HG03064 (cell line): ENCODE results near the gene CHRNA4.

ENCODE experiments used
- ATAC-seq: cut with Tn5 transposase; IDR thresholded peaks from one replicate; pipeline ENCODE4 v1.9.1; 2021; ENCODE audit warnings: low read depth; ENCODE audit not compliant: unreplicated experiment

The CHRNA4 gene

DNA sequence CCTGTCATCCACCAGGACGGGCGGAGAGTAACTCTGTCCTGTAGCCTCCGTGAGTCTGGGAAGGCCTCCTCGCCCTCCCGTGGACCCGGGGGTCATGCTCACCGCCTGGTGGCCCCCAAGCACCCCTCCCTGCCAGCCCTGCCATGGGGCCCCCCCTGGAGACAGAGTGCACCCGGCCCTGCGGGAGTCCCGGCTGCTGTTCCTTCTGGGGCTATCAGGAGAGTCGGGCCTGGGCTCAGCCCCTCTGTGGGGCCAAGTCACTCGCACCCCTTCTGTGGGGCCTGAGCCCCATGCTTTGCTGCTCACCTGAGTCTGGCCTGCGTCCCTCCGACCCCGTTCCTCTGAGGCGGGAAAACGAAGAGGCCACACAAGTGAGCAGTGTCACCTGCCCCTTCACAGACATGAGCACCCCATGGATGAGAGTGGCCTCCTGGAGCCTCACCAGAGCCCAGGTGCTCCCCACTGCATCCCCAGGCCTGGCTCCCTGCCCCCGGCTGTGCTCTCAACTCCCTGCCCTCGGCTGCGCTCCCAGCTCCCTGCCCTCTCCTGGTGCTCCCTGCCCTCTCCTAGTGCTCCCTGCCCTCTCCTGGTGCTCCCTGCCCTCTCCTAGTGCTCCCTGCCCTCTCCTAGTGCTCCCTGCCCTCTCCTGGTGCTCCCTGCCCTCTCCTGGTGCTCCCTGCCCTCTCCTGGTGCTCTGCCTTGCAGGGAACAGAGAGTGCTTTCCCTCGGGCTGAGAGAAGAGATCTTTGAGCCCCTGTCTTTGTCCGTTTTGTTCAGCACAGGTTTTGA is 4.6 kb upstream of the CHRNA4 start:
- ATAC-seq: no peak

DNA sequence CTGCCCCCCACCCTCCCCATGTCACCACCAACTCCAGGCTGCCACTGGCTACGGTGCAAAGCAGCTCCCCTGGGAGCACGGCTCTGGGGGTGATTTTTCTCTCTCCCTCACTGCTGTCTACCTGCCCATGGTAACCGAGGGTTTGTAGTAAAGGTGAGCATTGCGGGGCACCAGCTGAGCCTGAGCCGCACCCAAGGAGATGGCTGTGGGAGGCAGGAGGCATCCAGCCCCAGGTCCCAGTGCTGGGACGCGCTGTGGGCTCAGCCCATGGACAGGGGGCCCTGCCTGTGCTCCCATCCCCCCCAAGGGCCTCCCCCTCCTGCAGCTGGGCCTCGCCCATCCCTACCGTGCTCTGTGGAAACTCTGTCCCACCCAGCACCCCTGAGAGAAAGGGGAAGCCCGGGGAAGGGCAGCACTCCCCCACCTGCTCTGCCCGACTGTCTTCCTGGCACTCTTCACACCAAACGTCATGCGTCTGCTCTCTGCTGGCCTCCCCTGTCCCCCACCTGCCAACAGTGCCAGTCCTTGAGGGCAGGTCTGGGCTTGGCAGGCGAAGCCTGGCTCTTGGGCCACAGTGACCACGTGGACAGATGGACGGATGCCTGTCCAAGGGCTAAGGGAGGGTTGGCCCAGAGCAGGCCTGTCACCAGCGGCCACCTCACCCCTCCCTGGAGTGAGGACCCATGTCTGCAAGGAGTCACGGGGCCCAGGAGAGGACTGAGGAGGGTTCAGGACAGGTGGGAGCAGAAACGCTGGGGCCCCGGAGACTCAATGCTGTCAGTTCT is 3.8 kb upstream of the CHRNA4 start:
- ATAC-seq: no peak

DNA sequence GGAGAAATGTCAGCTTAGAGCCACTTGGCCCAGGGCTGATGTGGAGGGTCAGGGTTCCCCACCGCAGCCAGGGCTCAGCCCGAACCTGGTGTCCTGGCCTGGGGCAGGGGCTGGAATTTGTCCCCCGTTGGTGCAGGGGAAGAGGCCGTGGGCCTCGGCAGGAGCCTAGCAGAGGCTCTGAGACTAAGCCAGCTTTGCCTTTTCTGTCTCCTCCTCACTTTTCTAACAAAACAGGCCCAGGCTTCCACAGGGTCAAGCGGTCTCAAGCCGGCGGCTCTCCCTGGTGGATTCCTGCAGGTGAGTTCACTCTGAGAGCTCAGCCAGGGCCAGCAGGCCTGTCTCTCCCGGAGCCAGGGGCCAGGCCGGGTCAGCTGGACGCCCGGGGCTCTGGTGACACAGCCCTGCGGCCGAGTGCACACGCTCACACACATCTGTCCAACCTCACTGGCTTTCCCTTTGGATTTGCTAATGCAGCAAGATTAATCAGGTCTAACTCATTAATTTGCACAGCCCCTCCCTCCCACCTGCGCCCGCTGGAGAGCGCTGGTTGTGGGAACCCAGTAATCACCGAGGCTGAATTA is 2.9 kb upstream of the CHRNA4 start:
- ATAC-seq: no peak

DNA sequence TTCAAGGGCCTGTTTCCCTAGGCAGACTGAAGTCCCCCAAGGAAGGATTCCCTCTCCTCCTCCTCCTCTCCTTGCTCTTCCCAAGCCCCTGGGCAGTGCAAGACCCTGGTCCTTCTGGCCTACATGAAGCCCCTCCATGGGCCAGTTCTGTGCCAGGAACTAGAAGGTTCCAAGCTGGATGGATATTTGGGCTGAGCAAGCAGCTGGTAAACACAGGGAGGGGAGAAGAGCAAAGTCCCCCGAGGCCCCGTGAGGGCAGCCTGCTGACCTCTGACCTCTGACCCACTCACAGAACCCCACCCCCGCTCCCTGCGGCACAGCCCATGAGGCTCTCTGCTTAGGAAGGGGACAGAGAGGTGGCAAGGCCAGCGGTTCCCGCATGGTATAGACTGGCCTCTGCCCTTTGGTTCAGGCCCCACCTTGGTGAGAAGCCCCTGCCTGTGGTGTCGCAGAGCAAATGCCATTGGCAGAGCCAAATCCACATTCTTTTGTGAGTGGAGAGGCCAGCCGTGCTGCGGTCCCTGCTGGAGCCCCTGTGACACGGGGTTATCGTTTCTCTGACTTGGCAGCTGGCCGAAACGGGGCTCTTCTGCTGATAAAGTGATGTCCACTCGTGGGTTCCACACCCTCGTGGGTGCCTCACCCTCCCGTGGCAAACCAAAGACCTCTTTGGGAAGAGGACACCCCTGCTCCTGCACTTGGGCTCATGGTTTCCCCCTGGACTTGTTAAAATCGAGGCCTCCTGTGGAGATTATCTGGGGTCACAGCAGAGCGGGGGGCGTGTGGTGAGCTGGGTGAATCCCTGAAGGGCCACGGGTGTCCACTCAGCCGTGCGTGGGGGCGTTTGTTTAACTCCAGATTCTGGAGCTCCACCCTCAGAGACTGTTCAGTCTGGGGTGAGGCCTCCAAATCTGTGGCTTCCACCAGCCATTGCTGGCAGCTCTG is 2.1 kb upstream of the CHRNA4 start:
- no peak for ATAC-seq

DNA sequence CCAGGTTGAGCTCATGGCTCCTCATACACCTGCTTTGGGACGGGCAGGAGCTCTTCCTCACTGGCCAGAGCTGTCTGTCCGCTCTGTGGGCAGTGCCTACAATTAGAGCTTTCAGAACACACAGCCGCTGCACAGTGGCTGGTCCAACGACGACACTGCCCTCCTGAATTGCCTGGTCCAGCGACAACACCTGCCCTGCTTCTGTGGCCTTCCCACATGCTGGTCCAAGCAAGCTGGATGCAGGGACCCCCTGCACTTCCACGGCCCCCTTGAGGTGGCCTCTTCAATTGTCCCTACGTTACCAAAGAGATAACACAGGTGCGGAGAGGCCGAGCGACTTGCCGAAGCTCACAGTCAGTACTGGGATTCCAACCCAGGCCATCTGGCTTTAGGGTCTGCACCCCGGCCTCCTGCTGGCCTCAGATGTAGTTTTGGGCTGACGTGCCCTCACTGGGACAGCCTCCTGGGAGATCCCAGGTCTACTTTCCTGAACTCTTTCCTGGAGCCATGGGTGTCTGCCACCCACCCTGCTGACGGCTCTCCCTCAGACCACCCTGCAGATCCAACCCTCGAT is 1.4 kb upstream of the CHRNA4 start:
- ATAC-seq: no peak

DNA sequence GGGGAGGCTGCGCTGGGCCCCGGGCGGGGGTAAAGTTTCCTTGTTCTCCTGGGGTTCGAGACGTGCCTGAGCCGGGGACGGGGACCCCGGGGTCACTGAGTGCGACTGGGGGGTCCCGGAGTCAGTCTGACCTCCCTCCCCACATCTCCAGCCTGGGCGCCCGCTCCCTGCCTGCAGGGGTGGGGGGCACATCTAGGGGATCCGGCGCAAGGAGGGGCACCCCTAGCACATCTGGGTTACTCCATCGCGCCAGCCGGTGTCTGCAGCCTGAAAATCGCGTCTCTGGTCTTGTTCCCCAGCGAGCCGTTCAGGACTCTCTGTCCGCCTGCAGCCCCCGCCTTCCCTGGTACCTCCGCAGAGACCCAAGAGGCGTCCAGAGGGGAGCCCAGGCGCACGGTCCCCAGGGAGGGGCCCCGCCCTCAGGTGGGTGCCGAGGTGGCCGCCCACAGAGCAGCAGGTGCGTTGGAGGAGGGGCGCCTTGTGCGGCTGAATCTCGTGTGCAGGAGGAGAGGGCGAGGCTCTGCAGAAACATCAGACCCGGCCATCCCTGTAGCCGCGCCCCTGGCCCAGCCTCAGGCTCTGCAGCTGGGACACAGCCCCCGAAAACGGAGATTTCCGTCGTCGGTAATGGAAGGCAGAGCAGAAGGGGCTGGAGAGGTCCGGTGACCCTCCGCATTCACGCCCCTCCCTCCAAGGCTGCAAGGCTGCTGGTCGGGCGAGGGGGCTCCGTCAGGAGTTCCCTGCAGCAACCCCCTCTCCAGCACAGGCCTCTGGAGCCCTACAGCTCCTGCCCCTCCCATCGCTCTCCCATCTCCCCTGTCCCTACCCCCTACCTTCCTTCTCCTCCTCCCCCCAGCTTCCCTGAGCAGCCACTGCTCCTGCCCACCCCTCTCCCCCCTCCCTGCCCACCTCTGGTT is 628 bp upstream of the CHRNA4 start:
- ATAC-seq: no peak

DNA sequence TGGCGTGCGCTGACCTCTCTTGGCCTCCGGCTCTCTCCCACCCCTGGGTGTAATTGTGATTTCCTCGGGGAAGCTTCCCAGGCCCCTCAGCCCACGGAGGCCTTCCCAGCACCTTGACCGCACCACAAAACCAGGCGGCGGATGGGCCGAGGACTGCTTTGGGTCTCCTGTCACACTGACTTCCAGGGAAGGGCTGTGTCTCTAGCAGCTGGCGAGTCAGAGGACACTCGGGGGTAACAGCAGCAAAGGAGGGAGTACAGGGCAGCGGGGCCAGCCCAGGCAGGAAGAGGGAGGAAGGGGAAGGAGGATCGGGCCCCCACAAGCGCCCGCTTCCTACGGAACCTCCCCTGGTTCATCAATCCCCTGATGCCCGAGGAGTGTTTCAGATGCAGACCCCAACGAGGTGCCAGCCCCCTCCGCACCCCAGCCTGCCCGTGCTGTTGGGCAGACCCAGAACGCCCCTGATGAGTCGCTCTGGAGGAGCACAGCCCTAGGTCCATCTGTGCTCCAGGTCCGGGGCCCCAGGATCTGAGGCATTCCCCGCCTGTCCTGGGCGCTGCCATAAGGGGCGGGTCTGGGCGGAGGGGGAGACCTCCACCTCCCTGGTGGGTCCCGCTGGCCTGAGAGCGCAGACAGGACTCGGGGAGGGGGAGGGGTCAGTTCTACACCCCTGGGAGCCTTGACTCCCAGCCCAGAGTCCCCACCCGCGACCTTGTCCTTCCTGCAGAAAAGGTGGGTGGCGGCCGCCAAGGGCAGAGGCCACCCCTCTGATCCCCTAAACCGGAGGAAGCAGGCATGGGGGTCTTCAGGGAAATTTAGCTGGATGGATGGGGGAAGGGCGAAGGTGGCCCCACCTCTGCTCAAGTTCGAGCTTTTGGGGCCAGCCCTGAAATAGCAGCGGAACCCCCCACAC is 956 bp downstream of the CHRNA4 start:
- no peak for ATAC-seq

DNA sequence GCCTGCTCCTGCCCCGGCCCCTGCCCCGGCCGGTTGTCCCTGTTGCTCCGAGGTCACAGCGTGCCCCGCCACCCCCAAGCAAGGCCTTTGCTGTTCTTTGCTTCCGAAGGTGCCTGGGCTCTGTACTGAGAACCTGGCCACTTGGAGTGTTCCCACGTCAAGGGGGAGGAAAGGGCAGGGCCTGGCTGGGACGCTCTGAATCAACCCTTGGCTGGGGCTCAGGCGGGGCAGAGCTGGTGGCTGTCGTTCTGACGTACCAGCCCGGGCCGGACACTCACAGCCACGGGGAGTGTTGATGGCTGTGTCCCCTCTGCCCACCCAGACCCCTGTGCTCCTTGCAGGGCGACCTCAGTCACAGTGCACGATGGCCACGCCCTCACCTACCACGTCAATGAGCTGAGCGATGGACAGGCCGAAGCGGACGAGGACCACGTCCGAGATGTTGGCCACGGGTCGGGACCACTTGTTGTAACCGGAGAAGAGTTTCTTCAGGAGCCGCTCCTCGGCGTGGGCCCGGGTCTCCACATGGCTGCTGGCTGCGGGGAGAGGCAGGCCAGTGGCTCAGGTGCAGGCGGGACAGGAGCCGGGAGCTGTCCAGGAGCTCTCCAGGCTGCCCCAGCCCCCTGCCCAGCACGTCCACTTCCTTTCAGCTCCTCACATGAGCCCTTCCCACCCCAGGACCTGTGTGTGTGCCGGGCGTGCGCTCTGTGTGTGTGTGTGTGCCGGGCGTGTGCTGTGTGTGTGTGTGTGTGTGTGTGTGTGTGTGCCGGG is 1.8 kb downstream of the CHRNA4 start:
- no peak for ATAC-seq

DNA sequence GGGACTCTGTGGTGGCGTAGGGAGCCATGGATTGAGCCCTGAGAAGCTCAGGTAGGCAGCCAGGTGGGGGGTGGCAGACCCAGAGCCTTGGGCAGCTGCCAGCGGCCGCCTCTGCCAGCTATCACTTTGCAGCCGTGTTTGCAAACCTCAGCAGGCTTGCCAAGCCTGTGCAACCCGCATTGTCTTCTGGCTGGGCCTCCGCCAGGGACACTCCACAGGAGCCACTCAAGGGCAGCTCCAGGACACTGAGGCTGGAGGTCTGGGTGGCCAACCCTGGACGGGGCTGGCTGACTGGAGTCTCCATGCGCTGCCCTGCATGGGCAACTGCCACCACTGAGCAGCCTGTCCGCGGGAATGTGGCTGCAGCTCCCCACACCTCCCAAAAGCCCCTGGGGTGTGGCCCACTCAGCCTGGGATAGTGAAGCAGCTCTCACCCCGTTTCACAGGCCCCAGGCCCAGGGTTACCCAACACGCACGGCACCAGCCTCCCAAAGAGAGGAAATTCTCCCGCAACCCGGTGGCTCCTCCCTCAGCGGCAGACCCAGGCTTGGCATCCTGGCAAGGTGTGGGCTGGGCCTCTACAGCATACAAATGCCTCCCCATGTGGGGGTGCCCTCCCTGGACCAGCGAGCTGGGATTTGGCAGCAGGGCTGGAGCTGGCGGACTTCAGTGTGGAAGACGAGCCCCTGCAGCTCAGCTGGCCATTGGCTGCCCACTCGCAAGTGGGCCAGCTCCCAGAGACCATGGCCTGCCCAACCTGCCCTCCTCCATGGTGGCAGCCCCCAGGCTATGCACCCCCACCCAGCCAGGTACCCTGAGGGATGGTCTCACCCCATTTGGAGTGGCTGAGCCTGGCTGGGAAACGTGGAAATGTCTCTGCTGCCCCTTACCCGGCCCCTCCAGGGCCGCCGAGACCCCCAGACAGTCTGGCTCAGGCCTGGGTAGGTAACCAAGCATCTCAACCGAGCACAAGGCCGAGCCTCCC is 2.9 kb downstream of the CHRNA4 start:
- no peak for ATAC-seq

DNA sequence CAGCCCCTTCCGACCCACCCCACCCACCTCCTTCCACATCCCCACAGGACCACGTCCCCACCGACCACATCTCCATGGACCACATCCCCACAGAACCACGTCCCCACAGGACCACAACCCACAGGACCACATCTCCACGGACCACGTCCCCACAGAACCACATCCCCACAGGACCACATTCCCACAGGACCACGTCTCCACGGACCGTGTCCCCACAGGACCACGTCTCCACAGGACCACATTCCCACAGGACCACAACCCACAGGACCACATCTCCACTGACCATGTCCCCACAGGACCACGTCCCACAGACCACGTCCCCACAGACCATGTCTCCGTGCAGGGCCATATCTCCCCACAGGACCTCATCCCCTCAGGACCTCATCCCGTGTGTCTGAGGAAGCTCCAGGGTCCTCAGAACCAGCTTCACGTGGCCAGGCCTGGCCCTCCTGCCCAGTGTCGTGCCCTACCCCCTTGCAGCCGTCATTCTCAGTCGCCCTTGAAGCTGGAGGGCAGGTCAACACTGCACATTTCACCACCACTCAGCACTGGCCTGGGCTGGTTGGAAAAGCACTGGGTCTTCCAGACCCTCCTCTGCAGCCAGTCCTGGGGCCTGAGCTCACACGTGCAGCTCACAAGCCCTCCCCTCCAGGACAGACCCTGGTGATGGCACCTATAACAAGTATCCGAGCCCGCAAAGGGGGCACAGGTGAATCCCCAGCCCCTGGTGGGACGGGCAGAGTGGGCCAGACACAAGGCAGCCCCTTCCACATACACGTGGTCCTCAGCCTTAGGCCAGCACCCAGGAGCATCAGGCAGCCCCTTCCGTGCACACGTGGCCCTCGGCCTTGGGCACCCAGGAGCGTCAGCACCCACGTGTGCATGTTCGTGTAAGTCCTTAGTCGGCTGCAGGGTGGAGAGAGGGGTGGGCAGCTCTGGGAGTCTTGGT is 3.9 kb downstream of the CHRNA4 start:
- no peak for ATAC-seq

DNA sequence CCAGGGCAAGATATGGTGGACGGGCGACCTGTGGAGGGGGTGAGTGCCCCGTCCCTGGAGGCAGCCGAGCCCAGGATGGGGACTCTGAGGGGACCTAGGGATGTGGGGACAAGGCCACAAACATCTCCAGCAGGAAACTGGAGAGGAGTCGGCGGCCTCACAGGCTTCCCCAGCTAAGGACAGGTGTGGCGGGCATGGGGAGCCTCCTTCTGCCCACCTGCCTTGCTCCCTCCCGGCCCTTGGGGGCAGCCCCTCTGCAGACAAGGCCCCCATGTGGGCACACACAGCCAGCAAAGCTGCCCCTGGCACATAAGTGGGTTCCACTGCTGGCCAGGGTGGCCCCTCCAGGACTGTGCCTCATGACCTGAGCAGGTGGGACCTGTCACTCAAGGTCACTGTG is 4.6 kb downstream of the CHRNA4 start:
- ATAC-seq: no peak

DNA sequence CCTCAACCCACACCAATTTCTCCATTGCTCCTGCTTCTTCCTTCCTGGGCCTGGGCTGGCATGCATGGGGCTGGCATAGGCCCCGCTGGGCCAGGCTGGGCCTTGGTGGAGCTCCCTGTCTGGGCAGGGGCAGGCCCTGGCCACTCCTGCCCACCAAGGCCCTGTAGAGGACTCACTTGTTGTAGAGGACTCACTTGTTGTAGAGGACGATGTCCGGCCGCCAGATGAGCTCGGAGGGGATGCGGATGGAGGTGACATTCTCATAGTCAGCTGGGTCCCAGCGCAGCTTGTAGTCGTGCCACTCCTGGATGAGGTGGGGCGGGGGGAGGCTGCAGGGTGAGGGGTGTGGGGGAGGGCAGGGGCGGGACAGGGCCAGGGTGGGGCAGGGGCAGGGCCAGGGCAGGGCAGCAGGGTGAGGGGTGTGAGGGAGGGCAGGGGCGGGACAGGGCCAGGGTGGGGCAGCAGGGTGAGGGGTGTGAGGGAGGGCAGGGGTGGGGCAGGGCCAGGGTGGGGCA is 5.3 kb downstream of the CHRNA4 start:
- no peak for ATAC-seq

DNA sequence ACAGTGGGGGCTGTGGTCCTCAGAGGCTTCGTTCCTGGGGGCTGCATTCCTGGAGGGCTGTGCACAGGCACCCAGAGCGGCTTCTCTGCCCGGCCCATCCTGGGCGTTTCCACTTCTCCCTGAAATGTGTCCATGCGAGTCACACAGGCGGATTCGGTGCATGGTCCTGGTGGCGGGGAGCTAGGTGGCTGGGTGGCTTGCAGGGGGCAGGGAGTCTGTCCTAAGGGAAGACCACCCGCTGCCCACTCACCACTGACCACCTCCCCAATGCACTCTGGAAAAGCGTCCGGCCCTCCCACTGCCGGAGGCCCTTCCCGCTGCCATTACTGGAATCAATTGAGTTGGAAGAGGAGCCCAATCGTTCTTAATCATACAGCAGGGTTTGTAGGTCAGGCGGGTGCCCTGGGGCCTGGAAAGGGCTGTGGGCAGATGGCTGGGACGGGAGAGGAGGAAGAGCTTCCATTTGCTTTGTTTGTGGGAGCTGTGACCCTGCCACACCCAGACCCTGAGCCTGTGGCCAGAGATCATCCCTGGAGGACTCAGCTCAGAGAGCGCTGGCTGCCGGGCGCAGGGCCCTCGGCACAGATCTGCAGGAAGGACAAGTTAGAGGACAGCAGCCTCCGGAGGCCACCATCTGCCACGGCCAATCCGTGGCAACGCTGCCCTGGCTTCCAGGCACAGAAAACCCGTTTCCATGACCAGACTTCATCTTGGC is 6.4 kb downstream of the CHRNA4 start:
- no peak for ATAC-seq

DNA sequence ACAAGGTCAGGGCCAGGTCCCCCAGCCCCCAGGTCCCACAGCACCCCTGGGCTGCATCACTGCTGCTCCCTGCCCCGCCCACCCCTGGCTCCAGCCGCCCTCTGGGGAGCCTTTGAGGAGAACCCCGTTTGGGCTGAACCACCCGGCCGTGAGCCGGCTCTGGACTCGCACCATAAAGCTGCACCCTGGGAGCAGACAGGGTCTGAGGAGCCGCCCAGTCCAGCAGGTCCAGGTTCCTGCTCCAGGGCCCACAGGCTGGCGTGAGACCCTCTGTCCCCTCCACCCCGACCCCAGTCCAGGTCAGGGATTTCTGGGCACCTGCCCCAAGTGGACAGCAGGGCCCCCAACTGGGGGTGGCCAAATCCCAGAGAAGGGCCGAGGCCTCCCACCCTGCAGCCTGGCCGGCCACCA is 8.3 kb downstream of the CHRNA4 start:
- ATAC-seq: no peak
